RWPE1 (cell line): ENCODE results near the gene FXN.

Experiments
- CTCF ChIA-PET: fragments of 350-600 bp; sonication (Branson Sonifier 250); formaldehyde crosslinking; extraction: SDS; loops from one replicate; lab custom pipeline; 2021; lab: Yijun Ruan, JAX
- POLR2A ChIA-PET: fragments of 400-600 bp; formaldehyde crosslinking; extraction: SDS; loops from one replicate; lab custom pipeline; 2020; ENCODE audit warnings: antibody characterized with exemption; ENCODE audit not compliant: low non-redundant PET; lab: Yijun Ruan, JAX
- DNase-seq: peaks from one replicate; pipeline ENCODE4 v3.0.0; 2012; ENCODE audit warnings: low spot score
- H3K27ac ChIP-seq: fragments of 450-650 bp; 2 replicates; pipeline ENCODE4 v1.5.1; 2017
- CTCF ChIP-seq: fragments of 450-650 bp; conservative IDR thresholded peaks from 2 replicates; pipeline ENCODE4 v1.5.1; 2017; ENCODE audit warnings: low read depth, mild to moderate bottlenecking

The FXN gene

GRCh38 chr9:69019808-69020207 is 15.7 kb upstream of the FXN start:
- DNase-seq = no peak
- TF ChIP-seq CTCF = no peak
- CTCF ChIA-PET = interaction anchor here (0.7 to 1.1 kb wide), 3 partner anchors 20 to 439 kb away, joined by 3 to 7 read pairs (median 3); no protein-coding TSS in a partner anchor
- H3K27ac ChIP-seq = no peak overlapping the region
- POLR2A ChIA-PET = no interaction called here

- ChIA-PET CTCF (interaction anchor here (0.6 to 1.1 kb wide), 3 partner anchors 21 to 1572 kb away, joined by 3 read pairs; no protein-coding TSS in a partner anchor), POLR2A (no interaction called here)
- TF ChIP-seq CTCF = no peak
- no peak for DNase-seq
- no peak overlapping the region for H3K27ac ChIP-seq
Observed at GRCh38 chr9:69020301-69021145, 15.0 kb upstream of the FXN start.

- TF ChIP-seq CTCF = no peak
- POLR2A ChIA-PET = no interaction called here
- DNase-seq = no peak
- no peak overlapping the region for H3K27ac ChIP-seq
- CTCF ChIA-PET = no interaction called here
Observed at GRCh38 chr9:69023650-69024049, 11.9 kb upstream of the FXN start.

GRCh38 chr9:69027355-69028097 is 8.0 kb upstream of the FXN start:
- TF ChIP-seq CTCF = peak; percentile 83
- peak; percentile 60 for DNase-seq
- POLR2A ChIA-PET = no interaction called here
- H3K27ac ChIP-seq = no peak overlapping the region
- CTCF ChIA-PET = interaction anchor here (0.6 to 1.1 kb wide), 3 partner anchors 28 to 451 kb away, joined by 3 to 4 read pairs (median 4); no protein-coding TSS in a partner anchor

- CTCF ChIA-PET = interaction anchor here (0.6 to 1.1 kb wide), 3 partner anchors 29 to 174 kb away, joined by 3 to 6 read pairs (median 4); no protein-coding TSS in a partner anchor
- POLR2A ChIA-PET = no interaction called here
- no peak for TF ChIP-seq CTCF
- no peak overlapping the region for H3K27ac ChIP-seq
- DNase-seq = no peak
Observed at GRCh38 chr9:69028754-69029153, 6.8 kb upstream of the FXN start.

GRCh38 chr9:69029535-69029934 is 6.0 kb upstream of the FXN start:
- no peak for DNase-seq
- CTCF ChIA-PET = interaction anchor here (0.7 kb wide), 2 partner anchors 30 to 664 kb away, joined by 3 to 6 read pairs; no protein-coding TSS in a partner anchor
- H3K27ac ChIP-seq = no peak overlapping the region
- TF ChIP-seq CTCF = no peak
- POLR2A ChIA-PET = no interaction called here
